ENCODE data around the gene HUS1B. TPM values are rescaled to one million over a fixed set of nuclear protein-coding genes. Genes with fewer than 3 reads are reported as not detected.

Gene HUS1B
- total RNA-seq, 1 experiment from 2014 or later, result 3.1 TPM

DNA sequence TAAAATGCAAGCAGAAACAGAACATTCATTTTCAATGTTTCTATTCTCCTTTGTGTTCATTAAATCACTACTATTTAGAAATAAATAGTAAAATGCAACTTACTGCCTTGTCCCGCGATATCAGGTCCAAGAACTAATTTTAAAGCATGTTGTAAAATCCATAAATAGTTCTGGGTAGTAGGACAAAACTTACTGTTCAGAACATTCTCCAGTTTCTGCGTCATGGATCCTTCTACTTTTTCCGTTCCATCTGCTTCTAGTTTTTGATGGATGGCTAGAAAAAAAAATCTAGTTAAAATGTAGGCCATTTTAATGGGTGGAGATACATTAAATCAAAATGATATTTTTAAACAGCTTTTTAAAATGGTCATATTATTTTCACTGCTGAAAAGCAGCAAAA lies 47.0 kb downstream of the HUS1B start:
- TF ChIP-seq EZH2 (IDR thresholded peaks at IDR 0.05; ENCODE audit: low read length, unreplicated experiment) (no peak), EZH2phosphoT487 (IDR thresholded peaks at IDR 0.05; ENCODE audit: borderline replicate concordance, low read length) (no peak)
- TF ChIP-seq, protein P1, sequence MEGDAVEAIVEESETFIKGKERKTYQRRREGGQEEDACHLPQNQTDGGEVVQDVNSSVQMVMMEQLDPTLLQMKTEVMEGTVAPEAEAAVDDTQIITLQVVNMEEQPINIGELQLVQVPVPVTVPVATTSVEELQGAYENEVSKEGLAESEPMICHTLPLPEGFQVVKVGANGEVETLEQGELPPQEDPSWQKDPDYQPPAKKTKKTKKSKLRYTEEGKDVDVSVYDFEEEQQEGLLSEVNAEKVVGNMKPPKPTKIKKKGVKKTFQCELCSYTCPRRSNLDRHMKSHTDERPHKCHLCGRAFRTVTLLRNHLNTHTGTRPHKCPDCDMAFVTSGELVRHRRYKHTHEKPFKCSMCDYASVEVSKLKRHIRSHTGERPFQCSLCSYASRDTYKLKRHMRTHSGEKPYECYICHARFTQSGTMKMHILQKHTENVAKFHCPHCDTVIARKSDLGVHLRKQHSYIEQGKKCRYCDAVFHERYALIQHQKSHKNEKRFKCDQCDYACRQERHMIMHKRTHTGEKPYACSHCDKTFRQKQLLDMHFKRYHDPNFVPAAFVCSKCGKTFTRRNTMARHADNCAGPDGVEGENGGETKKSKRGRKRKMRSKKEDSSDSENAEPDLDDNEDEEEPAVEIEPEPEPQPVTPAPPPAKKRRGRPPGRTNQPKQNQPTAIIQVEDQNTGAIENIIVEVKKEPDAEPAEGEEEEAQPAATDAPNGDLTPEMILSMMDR (conservative IDR thresholded peaks at IDR 0.05; ENCODE audit: low read depth, low read length), result no peak
- Histone ChIP-seq H3K9ac (ENCODE audit: low read length) (no peak overlapping the region), H3K79me2 (ENCODE audit: low read length) (no peaks in the 10 kb centered on the region), H3K36me3 (ENCODE audit: low read depth, low read length) (peaks cover 18% of the 10 kb centered on the region), H3K27ac (ENCODE audit: low read length) (no peak overlapping the region), H2AFZ (ENCODE audit: low read length) (no peak overlapping the region), H3K9me3 (ENCODE audit: low read length) (no peaks in the 10 kb centered on the region), H3K27me3 (ENCODE audit: low read length) (no peaks in the 10 kb centered on the region), H3K4me3 (ENCODE audit: low read length) (no peak overlapping the region), H3K4me2 (ENCODE audit: low read length) (no peak overlapping the region), H4K20me1 (ENCODE audit: low read length) (no peaks in the 10 kb centered on the region), H3K9me2 (replicated peaks; ENCODE audit: low read length) (no peaks in the 10 kb centered on the region), H3K4me1 (ENCODE audit: insufficient read depth, low read length) (no peaks in the 10 kb centered on the region), H3F3A (ENCODE audit: low read length, unreplicated experiment) (no peaks in the 10 kb centered on the region)
- BruUV-seq (replicated peaks), result no TSS peak
- intact Hi-C loops (cut with micrococcal nuclease), result no loop called here
- no peak for ATAC-seq
- CTCF ChIA-PET, result no interaction called here
- POLR2A ChIA-PET (ENCODE audit: unreplicated experiment), result no interaction called here
- no peak for DNase-seq

DNA sequence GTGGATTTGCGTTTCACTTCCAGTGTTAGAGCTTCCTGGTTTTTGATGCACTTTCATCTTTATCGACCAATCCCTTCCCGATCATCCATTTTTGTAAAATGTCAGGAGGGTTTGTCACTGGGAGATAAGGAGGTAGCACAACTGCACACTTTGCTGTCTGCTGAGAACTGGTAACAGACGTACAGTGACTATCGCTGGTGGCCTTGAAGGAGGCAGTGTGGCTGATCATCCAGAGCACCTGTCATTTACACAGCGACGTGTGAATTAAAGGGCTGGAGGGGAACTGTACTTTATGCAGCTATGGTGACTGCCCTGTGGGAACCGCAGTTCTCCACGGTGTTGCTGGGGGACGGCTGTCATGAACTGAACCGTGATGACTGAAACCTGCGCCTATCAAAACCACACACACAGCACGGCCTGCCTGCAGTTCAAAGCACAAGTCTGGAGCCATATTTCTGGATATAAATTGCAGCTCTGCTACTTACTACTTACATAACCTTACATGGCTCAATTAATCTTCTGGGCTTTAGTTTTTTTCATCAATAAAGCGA lies 50.0 kb downstream of the HUS1B start:
- no peaks in the 10 kb centered on the region for H3K9me3 ChIP-seq (ENCODE audit: low read length)
- H3K27ac ChIP-seq (ENCODE audit: low read length), result no peak overlapping the region
- no peaks in the 10 kb centered on the region for H3K4me1 ChIP-seq (ENCODE audit: insufficient read depth, low read length)
- H4K20me1 ChIP-seq (ENCODE audit: low read length), result no peaks in the 10 kb centered on the region
- no peak overlapping the region for H3K9ac ChIP-seq (ENCODE audit: low read length)
- H3F3A ChIP-seq (ENCODE audit: low read length, unreplicated experiment), result no peaks in the 10 kb centered on the region
- no peak overlapping the region for H3K4me3 ChIP-seq (ENCODE audit: low read length)
- H3K27me3 ChIP-seq (ENCODE audit: low read length), result no peaks in the 10 kb centered on the region
- no peak overlapping the region for H3K4me2 ChIP-seq (ENCODE audit: low read length)
- H3K9me2 ChIP-seq (replicated peaks; ENCODE audit: low read length), result no peaks in the 10 kb centered on the region
- CTCF ChIA-PET, result no interaction called here
- no peak for DNase-seq
- no peaks in the 10 kb centered on the region for H3K79me2 ChIP-seq (ENCODE audit: low read length)
- ATAC-seq, result no peak
- no peak overlapping the region for H2AFZ ChIP-seq (ENCODE audit: low read length)
- no TSS peak for BruUV-seq (replicated peaks)
- H3K36me3 ChIP-seq (ENCODE audit: low read depth, low read length), result peaks cover 26% of the 10 kb centered on the region
- TF ChIP-seq EZH2phosphoT487 (IDR thresholded peaks at IDR 0.05; ENCODE audit: borderline replicate concordance, low read length), result no peak
- TF ChIP-seq, protein P1 (conservative IDR thresholded peaks at IDR 0.05; ENCODE audit: low read depth, low read length), result no peak
- TF ChIP-seq EZH2 (IDR thresholded peaks at IDR 0.05; ENCODE audit: low read length, unreplicated experiment), result no peak
- POLR2A ChIA-PET (ENCODE audit: unreplicated experiment), result no interaction called here
- intact Hi-C loops (cut with micrococcal nuclease), result no loop called here

Other genes with a start within 250 kb of the HUS1B start
- 24.8 and 27.7 TPM in 2 replicates for gene EXOC2, start 36.0 kb upstream of the HUS1B start, total RNA-seq (2014; rRNA removed)

Measured in PC-3 (cell line).